Measurements from ENCODE around the gene LDLRAD1.

DNA sequence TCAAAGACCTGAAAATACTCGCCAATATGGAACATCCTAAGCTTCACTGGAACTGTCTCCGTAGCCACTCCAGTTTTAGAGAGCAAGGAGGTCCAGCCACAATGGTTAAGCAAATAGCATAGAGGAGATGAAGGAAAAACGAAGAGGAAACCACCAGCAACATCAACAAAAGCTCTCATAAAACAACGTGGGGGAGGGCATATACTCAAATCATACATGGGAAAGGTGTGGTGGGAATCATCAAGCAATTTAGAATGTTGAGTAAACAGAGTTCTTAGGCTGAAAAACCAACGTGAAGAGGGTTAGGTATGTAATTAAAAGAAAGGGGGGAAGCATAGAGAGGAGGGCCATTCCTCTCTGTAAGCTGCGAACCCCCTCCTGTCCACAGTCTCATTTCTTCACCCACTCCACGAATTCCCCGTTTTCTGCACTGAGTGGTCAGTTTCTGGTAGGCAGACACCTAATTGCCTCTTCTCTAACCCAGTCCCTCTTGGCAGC lies 34.0 kb upstream of the LDLRAD1 start:
- TF ChIP-seq EZH2 (IDR thresholded peaks at IDR 0.05; ENCODE audit: borderline replicate concordance, low read depth, low read length, severe bottlenecking) (no peak), POLR2A (IDR thresholded peaks at IDR 0.05; ENCODE audit: low read depth, low read length) (no peak)
- TF ChIP-seq, protein P1, sequence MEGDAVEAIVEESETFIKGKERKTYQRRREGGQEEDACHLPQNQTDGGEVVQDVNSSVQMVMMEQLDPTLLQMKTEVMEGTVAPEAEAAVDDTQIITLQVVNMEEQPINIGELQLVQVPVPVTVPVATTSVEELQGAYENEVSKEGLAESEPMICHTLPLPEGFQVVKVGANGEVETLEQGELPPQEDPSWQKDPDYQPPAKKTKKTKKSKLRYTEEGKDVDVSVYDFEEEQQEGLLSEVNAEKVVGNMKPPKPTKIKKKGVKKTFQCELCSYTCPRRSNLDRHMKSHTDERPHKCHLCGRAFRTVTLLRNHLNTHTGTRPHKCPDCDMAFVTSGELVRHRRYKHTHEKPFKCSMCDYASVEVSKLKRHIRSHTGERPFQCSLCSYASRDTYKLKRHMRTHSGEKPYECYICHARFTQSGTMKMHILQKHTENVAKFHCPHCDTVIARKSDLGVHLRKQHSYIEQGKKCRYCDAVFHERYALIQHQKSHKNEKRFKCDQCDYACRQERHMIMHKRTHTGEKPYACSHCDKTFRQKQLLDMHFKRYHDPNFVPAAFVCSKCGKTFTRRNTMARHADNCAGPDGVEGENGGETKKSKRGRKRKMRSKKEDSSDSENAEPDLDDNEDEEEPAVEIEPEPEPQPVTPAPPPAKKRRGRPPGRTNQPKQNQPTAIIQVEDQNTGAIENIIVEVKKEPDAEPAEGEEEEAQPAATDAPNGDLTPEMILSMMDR (IDR thresholded peaks at IDR 0.05; ENCODE audit: extremely low read depth in 1 of 2, insufficient read depth in 1 of 2, low read depth in 1 of 2, low read length in 2 of 2) = no peak

All from endothelial cell of umbilical vein (primary cell).